ENCODE data around the gene PIK3R6.
"Not testable (repeated sequence)": the region's sequence is repeated elsewhere in the genome, so short reads cannot be mapped to it uniquely, and the experiment has no call there.

Gene PIK3R6

DNA sequence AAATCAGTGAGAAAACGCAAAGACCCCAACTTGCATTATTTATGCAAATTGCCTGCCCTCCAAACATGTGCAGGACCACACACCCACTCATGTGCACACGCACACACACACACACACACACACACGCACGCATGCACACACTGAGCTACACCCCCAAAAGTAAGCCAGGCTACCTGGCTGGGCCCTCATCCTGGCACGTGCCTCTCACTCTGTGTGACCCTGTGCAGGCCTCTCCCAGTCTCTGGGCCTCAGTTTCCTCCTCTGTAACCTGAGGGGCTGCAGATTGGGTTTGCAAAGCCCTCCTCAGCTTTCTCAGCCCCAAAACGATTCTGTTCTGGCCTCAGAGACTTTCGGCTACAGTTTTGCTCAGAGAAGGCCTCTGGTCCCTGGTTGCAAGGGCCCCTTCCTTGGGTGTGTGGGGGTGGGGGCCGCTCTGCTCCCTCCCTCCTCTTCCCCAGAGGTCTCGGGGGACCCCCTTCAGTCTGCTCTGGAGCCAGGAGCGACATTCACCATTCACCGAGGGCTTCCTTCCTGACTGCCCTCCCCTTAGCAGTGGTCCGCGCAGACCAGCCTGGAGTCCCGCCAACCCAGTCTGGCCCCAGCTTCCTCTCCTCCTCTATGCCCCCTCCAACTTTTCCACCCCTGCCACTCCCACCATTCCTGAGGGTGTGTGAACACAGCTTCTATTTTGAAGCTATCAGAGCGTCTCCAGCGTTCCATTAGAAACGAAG lies 5.4 kb upstream of the PIK3R6 start:
- DNase-seq, result no peak

DNA sequence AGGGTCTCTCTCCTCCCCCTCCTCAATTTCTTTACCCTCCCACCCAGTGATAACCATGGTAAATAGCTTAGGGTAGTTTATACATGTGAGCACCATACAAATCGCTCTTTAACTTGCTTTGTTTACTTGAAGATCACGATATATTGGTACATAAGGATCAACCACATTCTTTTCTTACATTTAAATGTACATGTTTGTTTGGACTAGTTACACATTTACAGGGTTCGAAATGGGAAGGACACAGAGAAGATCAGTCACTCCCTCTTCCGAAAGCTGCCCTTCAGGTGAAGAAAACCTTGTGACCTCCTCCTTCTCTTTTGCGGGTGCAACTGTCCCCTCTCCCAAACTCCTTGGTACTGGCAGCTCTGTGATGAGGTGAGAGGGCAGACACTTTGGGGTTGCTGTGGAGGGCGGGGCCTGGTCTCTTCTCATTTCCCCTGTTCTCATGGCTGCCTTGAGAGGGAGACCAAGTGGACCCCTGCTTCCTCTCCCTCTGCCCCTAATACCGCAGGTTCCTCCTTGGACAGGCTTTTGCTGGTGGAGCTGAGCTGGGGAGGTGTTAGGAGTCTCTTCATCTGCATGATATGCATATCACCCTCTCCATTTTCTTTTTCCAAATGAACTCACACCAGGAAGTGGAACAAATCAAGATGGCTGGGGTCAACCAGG lies 4.7 kb upstream of the PIK3R6 start:
- DNase-seq, result no peak

DNA sequence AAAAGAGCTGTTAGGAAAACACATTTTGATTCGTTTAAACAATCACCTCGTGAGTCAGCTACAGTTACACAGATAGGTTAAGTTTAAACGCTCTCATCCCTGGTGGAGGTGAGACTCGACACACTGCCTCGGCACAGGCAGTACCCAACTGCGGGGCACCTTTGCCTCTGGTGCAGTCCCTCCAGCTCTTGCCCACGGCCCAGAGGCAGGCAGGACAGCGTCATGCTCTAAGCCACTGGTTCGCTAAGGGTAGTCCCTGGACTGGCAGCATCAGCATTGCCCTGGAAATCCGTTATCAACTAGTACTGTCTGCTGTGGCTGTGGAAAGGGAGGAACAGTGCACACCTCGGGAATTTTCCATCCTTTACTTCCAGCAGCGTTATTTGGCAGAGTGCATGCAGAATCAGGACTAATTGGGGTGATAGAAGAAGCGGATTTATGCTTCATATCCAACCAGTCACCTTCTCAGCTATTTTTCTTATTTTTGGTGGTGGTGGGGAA lies 3.7 kb upstream of the PIK3R6 start:
- no peak for DNase-seq

DNA sequence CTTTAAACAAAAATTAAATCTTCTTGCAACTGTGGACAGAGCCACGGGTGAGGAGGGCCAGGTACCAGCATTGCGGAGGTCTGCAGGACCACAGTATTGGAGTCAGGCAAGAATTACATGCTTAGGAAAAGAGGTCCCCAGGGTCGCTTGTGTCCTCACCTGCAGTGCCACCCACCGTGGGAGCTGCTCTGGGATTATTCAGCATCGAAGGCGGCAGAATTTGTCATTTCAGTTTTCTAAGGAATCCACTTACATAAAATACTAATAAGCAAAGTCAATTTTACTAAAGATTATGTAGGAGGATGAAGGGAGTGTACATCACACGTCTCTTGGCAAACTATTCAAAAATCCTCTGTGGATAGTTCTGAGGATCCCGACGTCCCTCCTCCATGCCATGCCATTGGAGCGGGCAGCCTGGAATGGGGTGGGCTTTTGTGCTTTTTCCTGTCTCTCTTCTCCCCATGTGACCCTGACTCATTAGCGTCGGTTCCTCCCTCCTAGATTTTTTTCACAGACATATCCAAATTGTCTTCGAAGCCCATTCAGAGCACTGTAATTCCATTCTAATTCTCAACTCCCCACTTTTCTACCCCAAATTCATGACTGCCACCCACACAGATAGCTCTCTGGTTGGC lies 3.0 kb upstream of the PIK3R6 start:
- no peak for DNase-seq

DNA sequence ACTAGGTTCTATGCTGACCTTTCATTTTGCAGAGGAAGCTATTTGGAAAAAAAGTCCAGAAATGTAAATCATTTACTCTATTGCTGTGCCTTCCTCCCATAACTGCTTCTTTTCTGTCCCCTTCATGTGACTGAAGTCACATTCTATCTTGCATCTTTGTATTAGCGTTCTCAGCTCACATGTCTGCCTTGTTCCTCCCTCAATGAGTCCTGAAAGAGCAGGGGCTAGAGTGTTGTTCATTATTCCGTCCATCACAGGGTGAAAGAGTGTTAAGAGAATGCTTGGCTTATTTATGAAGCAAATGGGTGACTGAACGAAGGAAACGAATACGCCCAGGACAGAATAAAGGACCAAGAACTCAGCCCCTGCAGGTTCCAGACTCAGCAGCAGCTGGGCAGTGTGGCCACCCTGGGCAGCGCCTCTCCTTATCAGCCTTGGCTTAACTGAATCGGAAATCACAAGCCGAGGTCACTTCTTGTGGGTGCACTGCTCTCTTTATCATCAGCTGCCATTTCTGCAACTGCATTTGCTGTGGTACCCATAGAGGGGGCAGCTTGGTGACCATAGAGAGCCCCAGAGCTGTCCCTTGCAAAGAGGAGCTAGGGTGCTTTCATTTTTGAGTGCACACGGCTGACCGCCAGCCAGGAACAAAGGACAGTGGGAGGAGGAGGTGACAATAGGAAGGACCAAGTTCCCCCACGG lies 1.8 kb upstream of the PIK3R6 start:
- DNase-seq, result no peak

DNA sequence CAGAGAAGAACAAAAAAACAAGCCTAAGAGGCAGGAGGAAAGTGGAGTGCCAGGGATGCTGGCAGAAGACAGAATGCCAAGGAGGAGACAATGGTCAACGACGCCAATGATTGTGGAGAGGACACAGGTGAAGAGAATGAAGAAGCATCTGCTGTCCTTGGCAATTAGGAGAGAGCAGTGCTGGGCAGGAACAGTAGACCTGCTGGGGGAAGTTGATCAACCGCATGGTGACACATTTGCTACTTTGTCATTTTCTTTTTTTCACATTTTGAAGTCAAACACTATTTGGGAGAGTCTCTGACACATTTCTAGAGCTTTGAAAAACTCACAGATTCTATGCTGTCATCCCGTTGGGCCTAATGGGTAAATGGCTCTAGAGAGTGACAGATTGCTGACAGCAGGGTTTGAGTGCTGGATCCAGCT lies 1.1 kb upstream of the PIK3R6 start:
- DNase-seq, result no peak

DNA sequence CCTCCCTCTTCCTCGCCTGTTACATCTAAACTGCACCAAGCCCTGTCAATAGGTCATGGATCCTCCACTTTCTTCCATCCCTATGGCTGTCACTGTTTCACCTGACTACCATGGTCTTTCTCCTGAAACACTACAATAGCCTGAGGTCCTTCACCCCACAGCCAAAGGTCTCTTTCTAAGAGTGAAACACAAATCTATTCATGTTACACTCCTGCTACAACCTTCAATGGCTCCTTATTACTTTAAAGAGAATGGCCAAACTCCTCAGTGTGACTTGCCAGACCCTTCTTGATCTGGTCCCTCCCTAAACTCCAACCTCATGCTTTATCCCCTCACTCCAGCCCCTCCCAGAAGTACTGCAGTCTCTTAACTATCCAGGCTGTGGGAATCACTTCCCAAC lies 618 bp upstream of the PIK3R6 start:
- no peak for DNase-seq

DNA sequence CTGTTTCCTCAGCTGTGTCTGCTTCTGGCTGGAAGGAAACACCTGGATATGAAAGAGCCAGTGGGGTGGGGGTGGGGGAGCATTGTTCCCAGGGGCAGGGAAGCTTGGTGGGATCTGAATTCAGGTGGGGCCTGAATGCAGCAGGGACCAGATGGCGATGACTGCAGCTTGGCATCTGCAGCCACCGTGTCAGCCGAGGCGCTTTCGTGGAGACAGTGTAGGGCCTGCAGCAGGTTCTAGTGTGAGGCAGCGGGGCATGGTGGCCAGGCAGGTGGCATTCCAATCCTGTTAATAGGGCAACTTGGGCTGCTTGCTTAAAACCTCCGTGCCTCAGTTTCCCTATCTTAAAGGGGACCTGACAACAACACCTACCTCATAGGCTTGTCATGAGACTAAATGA lies 1.7 kb downstream of the PIK3R6 start:
- DNase-seq, result no peak

DNA sequence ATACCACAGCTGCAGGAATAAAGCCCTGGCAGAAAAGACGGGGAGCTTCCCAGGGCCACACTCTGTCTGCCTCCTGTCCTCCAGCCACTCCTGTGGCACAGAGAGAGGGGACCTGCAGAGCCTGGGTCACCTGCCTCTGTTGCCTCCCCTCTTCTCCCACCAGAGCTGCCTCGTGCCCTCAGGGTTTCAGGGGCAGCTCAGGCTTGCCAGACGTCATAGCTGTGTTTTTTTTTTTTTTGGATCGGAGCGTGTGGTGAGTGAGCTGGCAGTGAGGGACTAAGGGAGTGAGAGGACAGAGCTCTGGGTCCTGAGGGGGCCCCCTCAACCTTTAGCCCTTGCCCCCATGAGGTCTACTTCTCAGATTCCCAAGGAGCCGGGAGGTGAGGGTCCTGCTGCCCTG lies 2.1 kb downstream of the PIK3R6 start:
- no peak for DNase-seq

DNA sequence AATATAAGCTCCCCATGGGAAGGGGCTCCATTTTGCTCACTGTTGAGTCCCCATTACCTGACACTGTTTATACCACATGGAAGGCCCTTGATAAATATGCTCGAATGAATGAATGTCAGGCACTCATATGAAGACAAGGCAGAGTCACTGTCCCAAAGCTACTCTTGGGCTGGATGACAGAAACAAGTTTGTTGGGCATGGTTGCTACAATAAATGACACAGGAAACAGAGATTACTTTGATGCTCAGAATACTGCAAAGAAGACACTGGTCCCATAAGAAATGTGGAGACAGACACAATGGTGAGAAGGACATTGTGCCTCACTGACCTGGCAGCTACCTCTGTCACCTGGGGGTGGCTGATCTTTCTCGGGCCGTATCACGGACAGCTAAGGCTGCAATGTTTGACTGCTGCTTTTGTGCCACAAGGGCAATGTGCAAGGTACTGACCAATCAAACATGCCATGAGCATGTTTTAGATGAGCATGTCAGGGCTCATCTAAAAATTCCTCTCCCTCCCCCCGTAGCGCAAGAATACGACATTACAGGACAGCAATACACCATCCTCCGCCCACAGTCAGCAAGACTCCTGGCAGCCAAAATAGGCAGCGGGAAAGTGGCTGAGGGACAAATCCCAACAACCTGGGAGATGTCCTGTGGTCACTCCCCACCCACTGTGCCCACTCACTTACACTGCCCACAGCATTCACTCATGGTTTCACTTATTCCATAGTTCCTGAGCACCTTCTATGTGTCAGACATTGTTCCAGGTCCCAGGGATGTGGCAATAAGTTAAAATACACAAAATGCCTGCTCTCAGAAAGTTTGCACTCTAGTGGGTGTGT lies 5.0 kb downstream of the PIK3R6 start:
- DNase-seq, result no peak

DNA sequence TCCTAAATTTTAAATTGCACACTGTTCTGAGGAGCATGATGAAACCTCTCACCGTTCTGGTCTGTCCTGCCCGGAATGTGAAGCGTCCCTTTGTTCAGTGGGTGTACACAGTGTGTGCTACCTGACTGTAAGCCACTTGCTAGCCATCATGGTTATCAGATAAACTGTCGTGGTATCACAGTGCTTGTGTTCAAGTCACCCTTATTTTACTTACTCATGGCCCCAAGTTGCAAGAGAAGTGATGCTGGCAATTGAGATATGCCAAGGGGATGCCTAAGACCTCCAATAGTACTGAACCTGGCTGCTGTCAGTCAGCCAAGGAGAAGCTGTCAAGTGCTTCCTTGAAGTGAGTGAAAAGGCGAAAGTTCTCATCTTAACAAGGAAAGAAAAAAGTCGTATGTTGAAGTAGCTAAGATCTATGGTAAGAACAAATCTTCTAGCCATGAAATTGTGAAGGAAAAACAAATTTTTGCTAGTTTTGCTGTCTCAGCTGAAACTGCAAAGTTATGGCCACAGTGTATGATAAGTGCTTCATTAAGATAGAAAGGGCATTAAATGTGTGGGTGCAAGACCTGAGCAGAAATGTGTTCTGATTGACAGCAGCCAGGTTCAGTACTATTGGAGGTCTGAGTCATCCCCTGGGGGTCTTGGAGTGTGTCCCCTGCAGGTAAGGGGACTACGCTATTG lies 5.8 kb downstream of the PIK3R6 start:
- DNase-seq, result no peak

DNA sequence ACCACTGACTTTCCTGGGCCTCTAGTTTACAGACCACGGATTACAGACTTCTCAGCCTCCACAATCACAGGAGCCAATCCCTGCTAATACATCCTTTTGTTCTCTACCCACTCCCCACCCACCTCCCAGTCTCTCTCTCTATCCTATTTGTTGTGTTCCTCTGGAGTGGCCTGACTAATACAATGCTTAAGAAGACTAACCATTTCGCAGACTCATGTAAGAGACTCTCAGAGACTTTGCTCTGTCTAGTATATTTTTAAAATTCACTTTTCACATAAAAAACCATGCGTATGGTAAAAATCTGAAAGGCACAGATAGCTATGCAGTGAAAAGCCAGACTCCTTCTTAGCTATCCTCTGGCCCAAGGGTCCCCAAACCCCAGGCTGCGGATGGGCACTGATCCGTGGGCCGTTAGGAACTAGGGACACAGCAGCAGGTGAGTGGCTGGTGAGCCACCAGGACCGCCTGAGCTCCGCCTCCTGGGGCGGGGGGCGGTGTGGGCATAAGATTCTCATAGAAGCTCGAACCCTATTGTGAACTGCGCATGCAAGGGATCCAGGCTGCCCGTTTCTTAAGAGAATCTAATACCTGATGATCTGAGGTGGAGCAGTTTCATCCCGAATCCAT lies 7.6 kb downstream of the PIK3R6 start:
- no peak for DNase-seq

DNA sequence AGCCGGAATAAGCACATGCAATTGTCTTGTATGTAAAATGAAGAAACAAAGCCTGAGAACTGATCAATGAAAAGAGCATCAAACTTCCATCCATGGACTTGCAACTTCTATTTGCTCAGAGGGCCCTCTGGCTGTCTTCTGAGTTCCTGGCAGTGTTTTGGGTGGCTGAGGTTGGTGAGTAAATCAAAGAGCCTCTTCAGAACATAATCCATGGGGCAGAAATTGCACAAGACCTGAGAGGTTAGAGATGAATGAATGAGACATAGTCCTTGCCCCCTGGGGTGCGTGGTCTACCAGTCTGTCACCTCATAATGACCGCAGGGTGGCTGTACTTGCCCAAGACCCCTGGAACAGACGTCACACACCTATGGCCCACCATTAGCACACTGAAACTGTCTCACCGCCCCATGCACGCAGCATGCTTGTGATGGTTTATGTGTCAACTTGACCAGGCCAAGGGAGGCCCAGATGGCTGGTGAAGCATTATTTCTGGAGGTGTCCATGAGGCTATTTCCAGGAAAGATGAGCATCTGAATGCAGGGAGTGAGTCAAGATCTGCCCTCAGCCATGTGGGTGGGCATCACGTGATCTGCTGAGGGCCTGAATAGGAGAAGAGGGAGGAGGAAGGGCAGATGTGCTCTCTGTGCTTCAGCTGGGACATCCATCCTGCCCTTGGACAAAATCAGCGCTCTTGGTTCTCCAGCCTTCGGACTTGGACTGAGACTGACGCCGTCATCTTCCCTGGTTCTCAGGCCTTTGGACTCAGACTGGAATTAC lies 8.3 kb downstream of the PIK3R6 start:
- no peak for DNase-seq

DNA sequence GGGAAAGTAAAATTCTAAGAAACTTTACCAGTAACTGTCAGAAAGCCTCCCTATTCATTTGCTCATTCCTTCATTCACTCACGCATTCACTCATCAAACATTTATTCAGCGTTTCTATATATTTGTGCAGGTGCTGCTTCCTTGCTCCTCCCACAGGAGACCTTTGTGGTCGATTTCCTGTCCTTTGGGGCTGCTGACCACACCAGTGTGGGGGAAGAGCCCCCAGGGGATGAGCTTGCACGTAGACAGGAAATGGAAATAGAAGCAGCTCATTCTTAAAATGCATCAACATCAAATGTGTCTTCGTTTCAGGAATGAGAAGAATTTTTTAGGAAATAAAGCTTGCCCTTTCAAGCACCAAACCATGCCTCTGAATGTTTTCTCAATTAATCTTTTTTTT lies 9.6 kb downstream of the PIK3R6 start:
- no peak for DNase-seq

DNA sequence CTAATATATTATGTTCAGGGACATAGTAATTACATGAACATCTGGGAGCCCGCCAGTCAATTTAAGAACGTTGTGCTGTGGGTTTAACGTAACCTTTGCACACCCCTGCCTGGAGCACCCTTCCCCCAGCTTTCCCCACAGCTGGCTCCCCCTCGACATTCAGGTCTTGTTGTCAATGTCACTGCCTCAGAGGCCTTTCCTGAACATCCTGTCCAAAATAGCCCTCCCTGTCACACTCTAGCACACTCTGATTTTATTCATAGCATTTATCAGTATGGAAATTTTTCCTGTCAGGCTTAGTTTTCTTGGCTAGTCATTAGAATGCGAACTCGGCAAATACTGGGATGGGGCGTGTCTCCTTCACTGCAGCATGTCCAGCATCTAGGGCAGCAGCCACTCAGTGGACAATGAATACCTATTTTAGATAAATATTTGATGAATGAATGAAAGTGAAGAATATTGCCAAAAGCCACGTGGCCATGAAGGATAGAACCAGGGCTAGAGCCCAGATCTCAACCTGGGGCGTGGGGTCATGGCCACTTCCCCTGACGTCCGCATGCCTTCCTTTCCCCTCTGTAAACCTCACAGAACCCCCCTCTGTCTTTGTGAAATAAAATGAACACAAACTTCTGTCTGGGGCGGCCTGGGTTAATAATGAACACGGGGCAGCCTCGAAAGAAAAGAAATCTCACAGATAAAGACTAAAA lies 10.5 kb downstream of the PIK3R6 start:
- no peak for DNase-seq

DNA sequence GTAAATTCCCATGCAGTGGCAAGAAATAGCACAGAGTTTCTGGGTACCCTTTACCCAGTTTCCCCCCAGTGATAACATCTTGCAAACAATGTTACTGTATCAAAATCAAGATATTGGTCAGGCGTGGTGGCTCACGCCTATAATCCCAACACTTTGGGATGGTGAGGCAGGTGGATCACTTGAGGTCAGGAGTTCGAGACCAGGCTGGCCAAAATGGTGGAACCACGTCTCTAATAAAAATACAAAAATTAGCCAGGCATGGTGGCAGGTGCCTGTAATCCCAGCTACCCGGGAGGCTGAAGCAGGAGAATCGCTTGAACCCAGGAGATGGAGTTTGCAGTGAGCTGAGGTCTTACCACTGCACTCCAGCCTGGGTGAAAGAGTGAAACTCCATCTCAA lies 11.3 kb downstream of the PIK3R6 start:
- DNase-seq, result not testable (repeated sequence)

DNA sequence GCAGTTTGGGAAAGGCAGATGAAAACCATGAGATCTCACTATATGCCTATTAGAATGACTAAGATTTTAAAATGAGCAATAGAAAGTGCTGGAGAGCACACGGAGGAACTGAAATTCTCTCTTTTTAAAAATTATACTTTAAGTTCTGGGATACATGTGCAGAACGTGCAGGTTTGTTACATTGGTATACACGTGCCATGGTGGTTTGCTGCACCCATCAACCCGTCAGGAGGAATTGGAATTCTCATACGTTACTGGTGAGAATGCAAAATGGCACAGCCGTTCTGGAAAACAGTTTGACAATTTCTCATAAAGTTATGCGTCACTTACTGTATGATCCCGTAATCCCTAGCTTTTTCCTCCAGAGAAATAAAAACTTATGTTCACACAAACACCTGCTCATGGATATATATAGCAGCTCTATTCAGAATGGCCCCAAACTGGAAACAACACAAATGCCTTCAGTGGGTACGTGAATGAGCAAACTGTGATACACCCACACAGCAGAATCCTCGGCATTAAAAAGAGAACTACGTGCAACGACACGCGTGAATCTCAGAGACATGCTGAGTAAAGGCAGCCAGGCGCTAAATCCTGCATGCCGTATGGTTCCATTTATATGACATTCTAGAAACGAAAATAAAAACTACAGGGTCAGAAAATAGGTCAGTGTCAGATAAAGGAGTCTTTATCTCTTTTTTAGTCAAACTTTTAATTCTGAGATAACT lies 11.8 kb downstream of the PIK3R6 start:
- no peak for DNase-seq

DNA sequence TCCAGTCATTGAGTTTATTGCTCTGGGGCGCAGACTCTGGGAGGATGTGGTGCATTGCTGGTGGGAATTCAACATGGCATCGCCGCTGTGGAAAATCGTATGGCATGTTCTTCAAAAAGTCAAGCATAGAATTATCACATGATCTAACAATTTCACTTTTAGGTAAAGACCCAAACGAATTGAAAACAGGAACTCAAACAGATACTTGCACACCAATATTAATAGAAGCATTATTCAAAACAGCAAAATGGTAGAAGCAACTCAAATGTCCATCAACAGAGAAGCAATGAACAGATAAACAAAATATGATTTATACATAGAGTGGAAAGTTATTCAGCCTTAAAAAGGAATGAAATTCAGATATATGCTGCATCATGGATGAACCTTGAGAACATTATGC lies 15.9 kb downstream of the PIK3R6 start:
- DNase-seq, result no peak

Data from activated effector memory CD4-positive, alpha-beta T cell treated with Interleukin-2 at 50 U/mL for 16 hours (primary cell).